H9 (cell line): ENCODE results near the gene OR10A6. TPM values are rescaled to one million over a fixed set of nuclear protein-coding genes. Genes with fewer than 3 reads are reported as not detected.

Experiments
- DNase-seq: peaks from one replicate; pipeline ENCODE4 v3.0.0-alpha.2; 2017
- H2AFZ ChIP-seq: one replicate; pipeline ENCODE4 v1.6.1; 2013; ENCODE audit warnings: mild to moderate bottlenecking, low read length, control low read depth, moderate library complexity
- H2AK5ac ChIP-seq: 2 replicates; pipeline ENCODE4 v1.6.1; 2013; ENCODE audit warnings: low read length, control low read depth, mixed read lengths; ENCODE audit not compliant: insufficient read length
- H2BK120ac ChIP-seq: one replicate; pipeline ENCODE4 v1.6.1; 2013; ENCODE audit warnings: low read depth, mild to moderate bottlenecking, low read length, control low read depth, inconsistent platforms; ENCODE audit not compliant: poor library complexity, severe bottlenecking
- H2BK12ac ChIP-seq: 2 replicates; pipeline ENCODE4 v1.6.1; 2013; ENCODE audit warnings: low read length, control low read depth, mixed read lengths, low read depth; ENCODE audit not compliant: insufficient read length
- H2BK15ac ChIP-seq: 2 replicates; pipeline ENCODE4 v1.6.1; 2013; ENCODE audit warnings: low read depth, low read length, control low read depth
- H2BK20ac ChIP-seq: one replicate; pipeline ENCODE4 v1.6.1; 2013; ENCODE audit warnings: low read depth, mild to moderate bottlenecking, low read length, control low read depth, inconsistent platforms; ENCODE audit not compliant: poor library complexity, severe bottlenecking
- H2BK5ac ChIP-seq: 2 replicates; pipeline ENCODE4 v1.6.1; 2013; ENCODE audit warnings: low read length, control low read depth, mixed read lengths; ENCODE audit not compliant: insufficient read length
- H3K14ac ChIP-seq: 2 replicates; pipeline ENCODE4 v1.6.1; 2013; ENCODE audit warnings: low read length, control low read depth; ENCODE audit not compliant: insufficient read depth
- H3K18ac ChIP-seq: 2 replicates; pipeline ENCODE4 v1.6.1; 2013; ENCODE audit warnings: low read depth, mild to moderate bottlenecking, mixed read lengths, low read length, control low read depth; ENCODE audit not compliant: insufficient read length
- H3K23ac ChIP-seq: 2 replicates; pipeline ENCODE4 v1.6.1; 2013; ENCODE audit warnings: low read length, control low read depth, mixed read lengths, low read depth; ENCODE audit not compliant: insufficient read length
- H3K23me2 ChIP-seq: 2 replicates; pipeline ENCODE4 v1.6.1; 2013; ENCODE audit warnings: low read depth, mild to moderate bottlenecking, mixed read lengths, low read length, control low read depth; ENCODE audit not compliant: insufficient read length, poor library complexity, severe bottlenecking
- H3K27ac ChIP-seq: 2 replicates; pipeline ENCODE4 v1.5.1; 2013; ENCODE audit warnings: low read length, control low read depth, mixed read lengths, low read depth; ENCODE audit not compliant: insufficient read length
- H3K27me3 ChIP-seq: 2 replicates; pipeline ENCODE4 v1.6.1; 2013; ENCODE audit warnings: low read length, control low read depth, inconsistent platforms; ENCODE audit not compliant: insufficient read depth
- H3K4ac ChIP-seq: 2 replicates; pipeline ENCODE4 v1.6.1; 2013; ENCODE audit warnings: low read depth, mild to moderate bottlenecking, control low read depth, inconsistent platforms, low read length, moderate library complexity
- H3K4me1 ChIP-seq: 2 replicates; pipeline ENCODE4 v1.6.1; 2013; ENCODE audit warnings: low read length, control low read depth, inconsistent platforms; ENCODE audit not compliant: insufficient read depth
- H3K4me2 ChIP-seq: 2 replicates; pipeline ENCODE4 v1.6.1; 2013; ENCODE audit warnings: low read length, control low read depth, mixed read lengths; ENCODE audit not compliant: insufficient read length, insufficient read depth
- H3K56ac ChIP-seq: 2 replicates; pipeline ENCODE4 v1.6.1; 2013; ENCODE audit warnings: low read depth, mild to moderate bottlenecking, mixed read lengths, low read length, control low read depth; ENCODE audit not compliant: insufficient read length
- H3K79me1 ChIP-seq: 2 replicates; pipeline ENCODE4 v1.6.1; 2013; ENCODE audit warnings: low read depth, mild to moderate bottlenecking, moderate library complexity, low read length, control low read depth, inconsistent platforms; ENCODE audit not compliant: insufficient read depth, poor library complexity, severe bottlenecking
- H3K79me2 ChIP-seq: 2 replicates; pipeline ENCODE4 v1.6.1; 2013; ENCODE audit warnings: low read length, control low read depth, inconsistent platforms; ENCODE audit not compliant: insufficient read depth
- H3K9ac ChIP-seq: 2 replicates; pipeline ENCODE4 v1.6.1; 2013; ENCODE audit warnings: low read length, control low read depth, mixed read lengths; ENCODE audit not compliant: insufficient read length; ENCODE audit errors: extremely low read depth
- H3K9me3 ChIP-seq: one replicate; pipeline ENCODE4 v1.6.1; 2013; ENCODE audit warnings: low read depth, low read length, inconsistent platforms; ENCODE audit not compliant: control insufficient read depth
- H3T11ph ChIP-seq: one replicate; pipeline ENCODE4 v1.6.1; 2013; ENCODE audit warnings: mild to moderate bottlenecking, low read length, control low read depth, inconsistent platforms
- H4K20me1 ChIP-seq: one replicate; pipeline ENCODE4 v1.6.1; 2013; ENCODE audit not compliant: control insufficient read depth, insufficient read length, insufficient read depth
- H4K5ac ChIP-seq: 2 replicates; pipeline ENCODE4 v1.6.1; 2013; ENCODE audit warnings: low read depth, mild to moderate bottlenecking, mixed read lengths, low read length, control low read depth; ENCODE audit not compliant: insufficient read length
- H4K8ac ChIP-seq: replicated peaks from 2 replicates; pipeline ENCODE4 v1.6.1; 2013; ENCODE audit warnings: low read length, control low read depth, mixed read lengths, low read depth; ENCODE audit not compliant: insufficient read length
- H4K91ac ChIP-seq: 2 replicates; pipeline ENCODE4 v1.6.1; 2013; ENCODE audit warnings: low read depth, mild to moderate bottlenecking, moderate library complexity, mixed read lengths, low read length, control low read depth; ENCODE audit not compliant: insufficient read length
- H3K27ac Mint-ChIP-seq, 3 experiments: 2 replicates in 2 of 3; 3 replicates in 1 of 3; pipeline ENCODE4 v1.8.0; 2020 to 2021; ENCODE audit warnings: mixed read lengths in 3 of 3, mild to moderate bottlenecking in 1 of 3, moderate library complexity in 1 of 3
- H3K27me3 Mint-ChIP-seq: 2 replicates; pipeline ENCODE4 v1.8.0; 2021; ENCODE audit warnings: low read depth, mild to moderate bottlenecking, moderate library complexity, mixed read lengths
- H3K36me3 Mint-ChIP-seq, 3 experiments: 2 replicates in 2 of 3; 3 replicates in 1 of 3; pipeline ENCODE4 v1.8.0; 2020 to 2021; ENCODE audit warnings: low read depth in 3 of 3, mixed read lengths in 3 of 3; ENCODE audit not compliant: insufficient read depth in 1 of 3
- H3K4me1 Mint-ChIP-seq, 2 experiments: 2 replicates each; pipeline ENCODE4 v1.8.0; 2020; ENCODE audit warnings: mixed read lengths in 2 of 2
- H3K4me3 Mint-ChIP-seq, 2 experiments: 2 replicates in 1 of 2; 3 replicates in 1 of 2; pipeline ENCODE4 v1.8.0; 2020 to 2021; ENCODE audit warnings: mild to moderate bottlenecking in 2 of 2, mixed read lengths in 2 of 2, moderate library complexity in 1 of 2
- H3K9me3 Mint-ChIP-seq, 2 experiments: 2 replicates in 1 of 2; 3 replicates in 1 of 2; pipeline ENCODE4 v1.8.0; 2020; ENCODE audit warnings: mild to moderate bottlenecking in 2 of 2, mixed read lengths in 2 of 2, moderate library complexity in 1 of 2
- WGBS: extraction: QIAGEN DNeasy Blood & Tissue Kit; methylation state at CpG from one replicate; pipeline ENCODE4 v1.1.7; 2013; ENCODE audit warnings: missing lambda C conversion rate, low lambda C conversion rate, mixed read lengths; ENCODE audit not compliant: insufficient read length; ENCODE audit errors: extremely low coverage; 5-methylcytosine and 5-hydroxymethylcytosine counted together
- total RNA-seq: library from RNA; stranded (reverse); gene quantifications from 2 replicates; pipeline ENCODE4 v1.2.1, GENCODE V29; 2021
- TF ChIP-seq, protein P1 (sequence below): fragments of 200-600 bp; sonication (generic); conservative IDR thresholded peaks from 3 replicates; pipeline ENCODE4 v1.8.0; 2021; ENCODE audit warnings: antibody characterized with exemption, mild to moderate bottlenecking

OR10A6 gene
- total RNA-seq, 1 experiment from 2014 or later, result not detected

DNA sequence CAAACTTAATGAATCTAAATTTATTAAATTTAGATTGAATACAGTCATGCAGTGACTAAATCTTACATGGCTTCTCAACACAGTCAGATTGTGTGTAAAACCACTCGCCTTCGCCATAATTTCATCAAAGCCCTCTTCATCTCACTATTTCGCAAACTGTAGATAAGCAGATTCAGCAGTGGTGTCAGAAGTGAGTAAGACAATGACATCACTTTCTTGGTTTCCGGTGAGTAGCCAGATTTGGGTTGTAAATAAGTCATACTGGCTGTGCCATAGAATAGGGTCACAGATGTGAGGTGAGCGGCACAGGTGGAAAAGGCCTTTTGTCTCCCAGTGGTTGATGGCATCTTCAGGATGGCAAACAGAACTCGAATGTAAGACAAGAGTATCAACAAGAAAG is 3.4 kb downstream of the OR10A6 start:
- H3K27ac Mint-ChIP-seq, result no peak overlapping the region
- no peak overlapping the region for H3T11ph ChIP-seq
- DNase-seq, result no peak
- H2AK5ac ChIP-seq, result no peak overlapping the region
- no peaks in the 10 kb centered on the region for H3K4me1 ChIP-seq
- H3K4me2 ChIP-seq, result no peak overlapping the region
- no peak overlapping the region for H3K4me3 Mint-ChIP-seq
- no peak overlapping the region for H2BK5ac ChIP-seq
- no peak overlapping the region for H4K5ac ChIP-seq
- no peak overlapping the region for H3K4ac ChIP-seq
- no peak overlapping the region for H2BK120ac ChIP-seq
- no peaks in the 10 kb centered on the region for H3K9me3 ChIP-seq
- H2BK12ac ChIP-seq, result no peak overlapping the region
- H2BK15ac ChIP-seq, result no peak overlapping the region
- H3K14ac ChIP-seq, result no peak overlapping the region
- H2BK20ac ChIP-seq, result no peak overlapping the region
- no peaks in the 10 kb centered on the region for H3K79me2 ChIP-seq
- H3K18ac ChIP-seq, result no peak overlapping the region
- peaks cover 4 to 5% of the 10 kb centered on the region in 2 experiments; a peak in 2 of 5 replicates for H3K9me3 Mint-ChIP-seq
- H4K20me1 ChIP-seq, result no peaks in the 10 kb centered on the region
- no peaks in the 10 kb centered on the region for H3K4me1 Mint-ChIP-seq
- H4K91ac ChIP-seq, result no peak overlapping the region
- no peak overlapping the region for H3K56ac ChIP-seq
- no peak overlapping the region for H4K8ac ChIP-seq
- WGBS, result no CpG with 5 or more reads among the region's 6 CpGs
- no peaks in the 10 kb centered on the region for H3K79me1 ChIP-seq
- no peaks in the 10 kb centered on the region for H3K27me3 Mint-ChIP-seq
- TF ChIP-seq, protein P1, sequence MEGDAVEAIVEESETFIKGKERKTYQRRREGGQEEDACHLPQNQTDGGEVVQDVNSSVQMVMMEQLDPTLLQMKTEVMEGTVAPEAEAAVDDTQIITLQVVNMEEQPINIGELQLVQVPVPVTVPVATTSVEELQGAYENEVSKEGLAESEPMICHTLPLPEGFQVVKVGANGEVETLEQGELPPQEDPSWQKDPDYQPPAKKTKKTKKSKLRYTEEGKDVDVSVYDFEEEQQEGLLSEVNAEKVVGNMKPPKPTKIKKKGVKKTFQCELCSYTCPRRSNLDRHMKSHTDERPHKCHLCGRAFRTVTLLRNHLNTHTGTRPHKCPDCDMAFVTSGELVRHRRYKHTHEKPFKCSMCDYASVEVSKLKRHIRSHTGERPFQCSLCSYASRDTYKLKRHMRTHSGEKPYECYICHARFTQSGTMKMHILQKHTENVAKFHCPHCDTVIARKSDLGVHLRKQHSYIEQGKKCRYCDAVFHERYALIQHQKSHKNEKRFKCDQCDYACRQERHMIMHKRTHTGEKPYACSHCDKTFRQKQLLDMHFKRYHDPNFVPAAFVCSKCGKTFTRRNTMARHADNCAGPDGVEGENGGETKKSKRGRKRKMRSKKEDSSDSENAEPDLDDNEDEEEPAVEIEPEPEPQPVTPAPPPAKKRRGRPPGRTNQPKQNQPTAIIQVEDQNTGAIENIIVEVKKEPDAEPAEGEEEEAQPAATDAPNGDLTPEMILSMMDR, result no peak
- H3K23me2 ChIP-seq, result no peaks in the 10 kb centered on the region
- H3K23ac ChIP-seq, result no peak overlapping the region
- no peak overlapping the region for H3K9ac ChIP-seq
- H3K36me3 Mint-ChIP-seq, result peaks cover 0 to 5% (median 0%) of the 10 kb centered on the region in 3 experiments; a peak in 4 of 7 replicates
- no peaks in the 10 kb centered on the region for H3K27me3 ChIP-seq
- no peak overlapping the region for H2AFZ ChIP-seq
- no peak overlapping the region for H3K27ac ChIP-seq
